HG02852 (cell line): ENCODE measurements around the gene MOBP.

Experiments
- ATAC-seq: cut with Tn5 transposase; IDR thresholded peaks from one replicate; pipeline ENCODE4 v1.9.1; 2021; ENCODE audit warnings: mild to moderate bottlenecking, moderate library complexity; ENCODE audit not compliant: unreplicated experiment

MOBP gene

DNA sequence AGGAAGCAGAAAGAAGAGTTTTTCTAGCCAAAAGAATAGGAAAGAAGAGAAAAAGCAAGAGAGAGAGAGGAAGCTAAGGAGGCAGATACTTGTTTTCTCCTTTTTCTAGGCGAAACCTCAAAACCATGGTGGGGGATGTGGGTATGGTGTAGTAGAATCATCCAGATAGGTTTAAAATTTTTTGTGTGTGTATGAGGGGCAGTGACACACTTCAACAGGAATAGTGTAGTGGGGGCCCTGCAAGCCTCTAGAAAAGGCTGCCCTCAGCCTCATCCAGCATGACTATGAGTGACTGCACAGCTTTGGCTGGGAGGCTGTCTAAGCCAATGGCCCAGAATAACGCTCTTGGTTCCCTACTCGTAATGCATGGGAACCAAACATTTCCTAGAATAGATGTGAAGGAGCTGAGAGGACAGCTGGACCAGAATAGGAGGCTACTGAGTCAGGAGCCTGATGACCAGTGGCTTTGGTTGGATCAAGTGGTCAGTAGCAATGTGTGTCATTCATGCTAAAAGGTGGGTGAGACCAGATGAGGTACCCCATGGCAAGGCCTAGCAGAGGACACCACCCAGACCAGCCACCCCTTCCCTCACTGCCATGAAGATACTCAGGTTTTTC lies 24.4 kb downstream of the MOBP start:
- no peak for ATAC-seq

GRCh38 chr3:39494781-39495180 lies 27.3 kb downstream of the MOBP start:
- ATAC-seq, result no peak

DNA sequence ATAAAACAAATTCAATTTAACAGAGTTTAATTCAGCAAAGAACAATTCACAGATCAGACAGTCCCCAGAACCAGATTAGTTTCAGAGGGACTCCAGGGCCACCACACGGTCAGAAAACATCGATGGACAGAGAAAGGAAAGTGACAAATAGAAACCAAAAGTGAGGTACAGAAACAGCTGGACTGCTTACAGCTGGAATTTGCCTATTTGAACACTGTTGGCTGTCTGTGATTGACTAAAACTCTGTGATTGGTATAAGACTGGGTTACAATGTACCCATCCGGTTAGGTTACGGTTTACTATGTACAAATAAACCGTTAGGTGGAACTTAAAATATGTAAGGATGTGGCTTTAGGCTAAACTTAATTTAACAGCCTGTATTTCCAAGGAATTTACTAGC lies 30.3 kb downstream of the MOBP start:
- ATAC-seq, result no peak

DNA sequence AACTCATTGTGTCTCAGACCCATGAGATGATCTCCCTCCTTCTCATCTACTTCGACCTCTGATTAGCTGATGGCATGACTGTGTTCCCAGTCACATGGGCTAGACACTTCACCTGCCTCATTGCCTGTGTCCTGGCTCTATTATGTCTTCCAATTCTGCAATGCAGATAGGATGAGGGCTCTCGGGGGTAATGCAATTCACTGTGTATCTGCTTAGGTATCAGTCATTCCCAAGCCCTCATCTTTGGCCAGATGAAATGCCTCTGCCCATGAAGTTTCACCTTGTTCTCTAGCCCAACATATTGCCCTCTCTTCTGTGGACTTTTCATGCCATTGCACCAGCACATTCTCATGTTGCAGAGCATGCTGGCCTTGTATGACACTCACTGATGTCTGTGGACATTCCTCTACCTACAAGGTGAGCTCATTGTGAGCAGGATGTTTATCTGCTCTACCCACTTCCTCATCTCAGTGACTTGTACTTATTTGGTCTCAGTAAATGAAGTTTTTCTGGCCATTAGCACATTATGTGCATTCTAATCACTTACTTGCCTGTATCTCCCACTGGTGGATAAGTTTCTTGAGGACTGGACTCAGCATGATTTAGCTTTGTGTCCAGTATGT lies 32.3 kb downstream of the MOBP start:
- no peak for ATAC-seq

DNA sequence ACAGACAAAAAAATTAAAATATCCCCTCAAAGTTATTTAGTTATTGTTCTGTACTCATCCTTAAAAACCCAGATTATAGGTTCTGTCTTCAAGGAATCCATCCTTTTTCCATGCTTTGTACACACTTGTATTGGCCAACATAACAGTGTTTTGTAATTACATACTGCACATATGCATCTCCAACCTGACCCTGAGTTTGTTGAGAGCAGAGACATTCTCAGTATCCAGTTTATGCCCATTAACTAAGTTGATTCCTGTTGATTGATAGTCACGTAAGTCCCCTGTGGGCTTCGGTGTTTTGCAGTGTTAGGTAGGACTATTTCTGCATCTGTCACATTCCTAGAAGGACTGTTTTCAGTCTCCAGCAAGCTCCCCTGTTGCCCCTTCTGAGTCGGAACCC lies 33.6 kb downstream of the MOBP start:
- no peak for ATAC-seq

- ATAC-seq, result no peak
These were observed 34.7 kb downstream of the MOBP start for GRCh38 chr3:39501968-39502837.

DNA sequence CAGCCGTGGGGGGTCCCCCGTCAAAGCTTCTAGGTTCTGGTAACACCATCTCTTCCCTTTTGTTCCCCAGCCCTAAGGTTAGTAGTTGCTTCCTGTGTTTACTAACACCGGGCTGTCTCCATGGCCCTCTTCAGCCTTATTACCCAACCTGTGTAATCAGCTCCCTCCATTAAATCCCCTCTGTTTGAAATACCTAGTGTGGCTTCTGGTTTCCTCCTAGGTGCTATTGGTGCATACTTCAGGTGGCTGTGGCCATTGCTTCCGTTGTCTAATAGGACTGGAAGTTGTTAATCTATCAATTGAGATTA lies 35.3 kb downstream of the MOBP start:
- no peak for ATAC-seq

GRCh38 chr3:39505866-39506742 lies 38.6 kb downstream of the MOBP start:
- ATAC-seq, result no peak

- ATAC-seq, result no peak
These were observed 39.4 kb downstream of the MOBP start for GRCh38 chr3:39506863-39507262.

- ATAC-seq, result no peak
These were observed 46.4 kb downstream of the MOBP start for GRCh38 chr3:39513791-39514369.

- no peak for ATAC-seq
These were observed 48.4 kb downstream of the MOBP start for GRCh38 chr3:39515681-39516441.

GRCh38 chr3:39519103-39519502 lies 51.6 kb downstream of the MOBP start:
- ATAC-seq, result no peak

DNA sequence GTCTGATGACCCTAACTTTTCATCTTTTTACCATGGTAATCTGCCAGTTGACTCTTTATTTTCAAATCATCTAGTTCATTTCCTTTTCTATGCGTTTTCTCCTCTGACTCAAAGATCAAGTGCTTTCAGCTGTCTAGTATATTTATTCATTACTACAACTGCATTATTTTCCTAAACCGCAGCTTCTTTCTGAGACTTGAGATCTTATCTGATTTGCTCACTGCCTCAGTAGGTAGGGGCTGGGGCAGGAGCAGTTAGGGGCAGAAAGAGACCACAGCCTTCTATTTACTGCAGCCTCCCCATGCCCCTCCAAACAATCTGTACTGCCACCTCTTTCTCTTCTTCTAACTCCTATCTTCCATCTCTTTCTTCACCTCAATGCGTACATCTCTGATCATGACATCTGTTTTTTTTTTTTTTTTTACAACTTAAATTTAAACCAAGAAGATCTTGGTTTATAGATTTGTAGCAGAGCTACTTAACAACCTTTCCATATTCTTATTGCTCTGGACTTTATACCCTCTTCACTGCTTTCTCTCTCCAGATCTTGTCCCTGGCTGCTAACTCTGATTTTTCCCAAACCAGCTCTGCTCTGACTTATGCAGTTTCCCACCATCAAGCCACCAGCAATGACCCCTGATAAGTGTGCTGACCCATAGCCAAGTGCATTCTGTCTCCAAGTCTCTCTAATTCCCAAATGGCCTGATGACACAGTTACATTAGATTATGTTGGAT lies 52.2 kb downstream of the MOBP start:
- ATAC-seq, result no peak

DNA sequence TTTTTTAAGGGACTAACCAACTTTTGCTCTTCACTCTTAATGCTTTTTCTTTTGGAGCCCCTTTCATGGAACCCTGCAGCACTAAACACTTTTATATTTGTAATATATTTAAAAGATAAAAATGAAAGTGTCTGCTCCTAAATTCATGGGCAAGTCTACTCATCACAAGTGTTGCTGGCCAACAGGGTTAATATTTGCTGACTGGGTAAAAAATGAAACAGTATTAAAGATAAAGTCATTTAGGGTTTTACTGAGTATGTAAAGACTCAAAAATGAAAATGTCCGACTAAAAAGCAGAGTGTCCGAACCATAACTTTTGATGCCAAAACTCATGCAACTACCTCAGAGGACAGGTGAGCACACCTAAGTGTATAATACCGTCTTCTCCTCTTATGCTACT lies 54.0 kb downstream of the MOBP start:
- no peak for ATAC-seq

DNA sequence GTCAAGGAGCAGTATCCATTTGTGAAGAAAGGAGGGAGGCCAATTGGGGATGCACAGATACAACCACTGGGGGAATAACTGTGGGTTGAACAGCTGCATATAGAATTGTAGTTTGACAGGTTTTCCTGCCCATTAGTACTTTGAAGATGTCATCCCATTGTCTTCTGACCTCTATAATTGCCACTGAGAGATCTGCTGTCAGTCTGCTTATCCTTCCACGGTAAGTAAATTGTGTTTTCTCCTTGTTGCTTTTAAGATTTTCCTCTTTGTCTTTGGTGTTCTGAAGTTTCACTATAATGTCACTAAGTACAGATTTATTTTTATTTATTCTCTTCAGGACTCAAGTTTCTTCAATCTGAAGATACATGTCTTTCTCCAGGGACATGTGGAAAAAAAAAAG lies 56.6 kb downstream of the MOBP start:
- no peak for ATAC-seq

- no peak for ATAC-seq
These were observed 61.4 kb downstream of the MOBP start for GRCh38 chr3:39528844-39529243.

DNA sequence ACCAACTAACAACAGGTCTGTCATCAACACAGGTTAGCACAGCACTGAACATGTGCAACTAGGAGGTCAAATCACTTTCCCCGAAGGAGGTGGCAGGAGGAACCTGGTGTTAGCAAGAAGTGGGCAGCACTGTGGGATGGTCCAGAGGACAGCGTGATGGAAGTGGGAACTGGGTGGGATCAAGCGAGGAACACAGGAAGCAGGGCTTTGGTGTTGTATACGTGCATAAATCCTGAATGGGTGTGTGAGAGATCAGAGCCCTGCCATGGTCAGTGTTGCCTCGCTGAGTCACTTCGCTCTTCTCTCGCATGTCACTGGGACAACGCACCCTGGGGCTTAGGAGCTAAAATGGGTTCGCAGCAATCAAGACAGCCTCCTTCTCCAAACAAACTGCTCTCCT lies 62.1 kb downstream of the MOBP start:
- ATAC-seq, result no peak

DNA sequence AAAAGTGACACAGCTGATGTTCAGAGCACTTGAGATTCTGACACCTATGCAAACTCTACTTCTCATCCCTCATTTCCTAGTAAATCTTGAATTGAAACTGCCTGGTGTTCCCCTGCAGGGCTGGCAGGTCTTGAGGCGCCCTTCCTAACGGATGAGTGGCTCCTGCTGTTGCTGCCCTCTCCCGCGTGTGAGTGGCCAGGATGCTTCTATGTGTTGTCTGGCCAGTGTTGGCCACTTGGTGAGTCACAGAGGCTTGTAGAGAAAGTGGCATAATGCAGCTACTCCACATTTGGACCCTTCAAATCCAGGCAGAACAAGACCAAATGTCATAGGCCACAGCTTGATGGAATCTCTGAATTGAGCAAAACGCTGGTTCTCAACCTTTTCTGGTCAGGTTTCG lies 63.6 kb downstream of the MOBP start:
- ATAC-seq, result no peak

- ATAC-seq, result no peak
These were observed 64.2 kb downstream of the MOBP start for GRCh38 chr3:39531665-39532064.

- no peak for ATAC-seq
These were observed 65.3 kb downstream of the MOBP start for GRCh38 chr3:39532777-39533176.
